Measurements from ENCODE around the gene ZNF835.

- no peak for TF ChIP-seq TAF1 (IDR thresholded peaks at IDR 0.05; ENCODE audit: low read depth)
- peak; percentile 49 for TF ChIP-seq CTCF (IDR thresholded peaks at IDR 0.05; ENCODE audit: poor library complexity, severe bottlenecking)
- no peak for TF ChIP-seq POLR2AphosphoS5 (IDR thresholded peaks at IDR 0.05)
- no peak for TF ChIP-seq EP300 (conservative IDR thresholded peaks at IDR 0.05; ENCODE audit: poor library complexity, severe bottlenecking)
- no peak for TF ChIP-seq EZH2 (IDR thresholded peaks at IDR 0.05; ENCODE audit: borderline replicate concordance, insufficient read depth, low read length, poor library complexity, severe bottlenecking)
Measured at GRCh38 chr19:56689198-56689597, 17.6 kb upstream of the ZNF835 start.

All from neural cell (in vitro differentiated cells).